Esophagus mucosa (tissue), 1 donor: ENCODE results near the gene TSGA10IP. TPM values are rescaled to one million over a fixed set of nuclear protein-coding genes. Genes with fewer than 3 reads are reported as not detected.

Experiments
- ATAC-seq: fragments of 200-7000 bp; cut with Tn5 transposase; one replicate; pipeline ENCODE4 v1.9.1; 2020
- total RNA-seq: library from RNA; stranded (reverse); gene quantifications from one replicate; pipeline ENCODE4 v1.2.4, GENCODE V29; 2023
- donor health status: DM: yes; HTN: yes; CAD: no.

TSGA10IP gene
- total RNA-seq, 1 donor from 2014 or later = not detected

DNA sequence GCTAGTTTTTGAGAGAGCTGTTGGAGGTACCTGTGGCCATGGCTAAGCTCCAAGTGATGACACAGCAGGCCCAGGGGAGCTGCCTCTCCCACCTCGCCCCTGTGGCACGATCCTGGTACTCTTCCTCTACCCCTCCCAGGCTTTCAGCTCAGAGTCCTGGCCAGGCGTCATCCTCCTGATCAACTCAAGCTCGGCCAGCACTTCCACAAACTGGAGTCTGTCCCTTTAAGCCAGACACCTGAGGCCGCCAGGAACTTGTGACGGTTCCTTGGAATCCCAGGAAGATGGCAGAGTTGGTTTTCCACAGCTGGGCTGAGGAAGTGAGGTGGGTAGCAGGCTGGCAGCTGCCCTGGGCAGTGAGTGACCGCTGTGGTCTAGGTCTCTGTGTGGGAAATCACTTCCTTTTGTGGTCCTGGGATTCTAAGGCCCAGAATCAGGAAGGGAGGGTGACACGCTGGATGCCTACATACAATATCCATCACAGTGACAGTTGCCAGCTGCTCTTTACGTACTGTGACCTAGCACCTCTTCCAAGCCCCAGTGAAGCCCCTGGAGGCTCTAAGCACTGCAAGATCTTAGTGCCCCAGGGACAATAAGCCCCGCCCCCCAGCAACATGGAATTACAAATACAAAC, 63.3 kb downstream of the TSGA10IP start:
- peak; percentile 61 for ATAC-seq

Other genes starting within 250 kb of the TSGA10IP start
- gene KAT5, start 233.2 kb upstream of the TSGA10IP start, total RNA-seq = 47.3 TPM
- gene RNASEH2C, start 224.7 kb upstream of the TSGA10IP start, total RNA-seq = 28.7 TPM
- gene AP5B1, start 164.5 kb upstream of the TSGA10IP start, total RNA-seq = 18.2 TPM
- gene OVOL1, start 158.4 kb upstream of the TSGA10IP start, total RNA-seq = 49.0 TPM
- gene SNX32, start 111.5 kb upstream of the TSGA10IP start, total RNA-seq = 0.12 TPM
- gene CFL1, start 87.3 kb upstream of the TSGA10IP start, total RNA-seq = 645 TPM
- gene MUS81, start 85.0 kb upstream of the TSGA10IP start, total RNA-seq = 20.4 TPM
- gene EFEMP2, start 72.7 kb upstream of the TSGA10IP start, total RNA-seq = 4.6 TPM
- not detected for gene CTSW, start 65.6 kb upstream of the TSGA10IP start, total RNA-seq
- 42.3 TPM for gene FIBP, start 57.0 kb upstream of the TSGA10IP start, total RNA-seq
- gene CCDC85B, start 54.8 kb upstream of the TSGA10IP start, total RNA-seq = 15.3 TPM
- gene FOSL1, start 45.1 kb upstream of the TSGA10IP start, total RNA-seq = 28.9 TPM
- gene C11orf68, start 26.4 kb upstream of the TSGA10IP start, total RNA-seq = 16.9 TPM
- 76.2 TPM for gene DRAP1, start 26.1 kb upstream of the TSGA10IP start, total RNA-seq
- 29.7 TPM for gene SART1, start 16.3 kb downstream of the TSGA10IP start, total RNA-seq
- gene EIF1AD, start 56.7 kb downstream of the TSGA10IP start, total RNA-seq = 23.0 TPM
- 145 TPM for gene BANF1, start 57.0 kb downstream of the TSGA10IP start, total RNA-seq
- gene CST6, start 66.5 kb downstream of the TSGA10IP start, total RNA-seq = 9.2 TPM
- not detected for gene CATSPER1, start 81.0 kb downstream of the TSGA10IP start, total RNA-seq
- gene GAL3ST3, start 103.7 kb downstream of the TSGA10IP start, total RNA-seq = not detected
- gene SF3B2, start 106.9 kb downstream of the TSGA10IP start, total RNA-seq = 76.7 TPM
- 41.7 TPM for gene PACS1, start 124.8 kb downstream of the TSGA10IP start, total RNA-seq